Stimulated activated CD8-positive, alpha-beta memory T cell treated with anti-CD3 and anti-CD28 coated beads, Interleukin-2, amount 100 ng/mL, for 48 hours (primary cell): ENCODE measurements around the gene FGD6.
"Not testable (repeated sequence)": the region's sequence is repeated elsewhere in the genome, so short reads cannot be mapped to it uniquely, and the experiment has no call there.

Experiments
- DNase-seq, 2 donors: peaks; one replicate each; pipeline ENCODE4 v3.0.0-alpha.2; 2020; ENCODE audit warnings: low read depth in 2 of 2

FGD6 gene

DNA sequence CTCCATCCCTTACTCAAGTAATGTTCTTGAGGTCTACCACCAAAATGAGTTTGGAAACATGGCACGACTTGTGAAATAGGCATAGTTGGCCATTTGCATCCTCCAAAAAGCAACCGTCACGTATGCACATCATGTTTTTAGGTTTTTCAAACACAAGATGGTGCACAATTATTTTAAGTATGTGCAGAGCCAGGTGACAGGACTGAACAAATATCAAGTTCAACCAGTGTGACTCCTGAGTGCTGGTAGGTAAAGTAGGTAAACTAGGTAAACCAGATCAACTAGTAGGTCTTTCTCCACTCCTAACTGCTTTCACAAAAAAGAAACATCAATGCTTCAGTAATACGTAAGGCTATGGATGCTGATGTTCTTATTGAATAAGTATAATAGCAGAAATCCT is 39.1 kb downstream of the FGD6 start:
- DNase-seq: no peak

DNA sequence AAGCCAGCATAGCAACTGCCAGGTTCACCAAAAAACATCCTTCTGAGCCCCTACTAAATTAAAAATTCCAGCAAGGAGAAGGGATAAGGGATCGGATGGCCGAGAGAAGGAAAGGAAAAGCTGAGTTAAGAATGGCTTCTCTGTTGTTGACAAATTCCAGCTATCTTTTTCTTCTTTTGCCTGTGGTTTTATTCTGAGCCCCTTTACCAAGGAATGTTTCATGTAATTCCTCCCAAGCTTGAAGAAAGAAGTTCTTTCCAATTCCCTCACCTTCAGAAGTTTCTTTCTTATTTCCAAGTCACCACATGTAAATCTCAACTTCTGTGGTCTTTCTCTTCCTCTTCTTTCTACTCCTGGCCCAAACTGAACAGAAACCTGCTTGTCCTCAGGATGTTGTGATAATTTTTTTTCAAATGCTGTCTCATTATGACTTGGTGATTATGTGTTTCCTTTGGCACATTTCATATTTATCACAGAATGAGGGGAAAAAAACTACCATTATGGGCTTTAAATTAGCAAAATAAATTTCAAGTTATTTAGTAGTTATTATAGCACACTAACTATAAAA is 40.0 kb downstream of the FGD6 start:
- no peak for DNase-seq

DNA sequence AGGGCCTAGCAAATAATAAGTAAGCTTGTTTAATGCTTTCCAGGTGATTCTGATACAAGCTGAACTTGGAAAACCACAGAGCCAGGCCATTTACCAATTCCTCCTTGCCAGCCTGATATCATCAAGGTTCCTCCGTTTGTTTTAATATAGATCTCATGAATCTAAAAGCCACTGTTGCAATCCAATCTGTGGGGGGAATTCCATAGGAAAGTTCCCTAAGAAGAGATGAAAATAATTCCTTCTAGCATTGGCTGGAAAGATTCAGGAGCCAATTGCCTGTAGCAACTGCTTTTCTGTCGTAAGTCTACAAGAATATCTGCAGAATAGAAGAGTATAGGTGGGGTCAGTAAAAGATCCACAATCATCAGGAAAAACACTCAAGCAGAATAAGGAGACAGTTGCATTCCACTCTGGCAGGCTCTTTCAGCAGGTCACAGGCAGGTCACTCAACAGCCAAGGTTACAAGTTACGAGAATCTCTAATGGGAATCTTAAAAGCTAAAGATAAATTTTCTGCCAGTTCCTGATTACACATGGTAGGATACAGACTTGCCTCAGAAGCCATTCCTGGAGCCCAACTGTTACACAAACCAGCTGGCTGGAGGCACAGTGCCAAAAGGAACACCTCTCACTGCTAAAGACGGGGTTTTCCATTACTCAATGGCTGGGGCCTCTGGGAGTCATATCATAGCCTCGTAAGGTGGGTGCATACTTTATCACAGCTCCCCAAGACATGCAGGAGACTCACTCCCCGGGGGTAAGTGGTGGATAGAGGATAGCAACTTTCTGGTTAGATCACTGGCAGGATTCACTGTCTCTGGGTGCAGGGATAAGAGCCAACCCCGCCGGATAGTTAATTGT is 43.6 kb downstream of the FGD6 start:
- no peak for DNase-seq

DNA sequence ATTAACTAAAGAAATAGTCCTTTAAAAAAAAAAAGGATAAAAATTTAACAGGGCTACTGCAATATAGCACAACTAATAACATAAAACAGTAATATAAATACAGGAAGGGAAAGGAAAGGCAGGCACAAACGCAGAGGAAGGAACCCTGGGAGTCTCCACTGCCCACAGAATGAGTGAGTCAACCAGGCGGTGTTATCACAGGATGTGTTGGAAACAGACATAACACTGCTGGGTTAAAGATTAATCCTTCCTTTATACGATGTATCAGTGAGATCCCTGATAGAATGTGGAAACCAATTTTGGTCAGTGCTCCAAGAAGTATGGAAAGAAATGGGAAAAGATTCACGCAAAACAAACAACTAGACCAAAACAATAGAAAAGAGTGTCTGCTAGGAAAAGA is 47.9 kb downstream of the FGD6 start:
- no peak for DNase-seq

DNA sequence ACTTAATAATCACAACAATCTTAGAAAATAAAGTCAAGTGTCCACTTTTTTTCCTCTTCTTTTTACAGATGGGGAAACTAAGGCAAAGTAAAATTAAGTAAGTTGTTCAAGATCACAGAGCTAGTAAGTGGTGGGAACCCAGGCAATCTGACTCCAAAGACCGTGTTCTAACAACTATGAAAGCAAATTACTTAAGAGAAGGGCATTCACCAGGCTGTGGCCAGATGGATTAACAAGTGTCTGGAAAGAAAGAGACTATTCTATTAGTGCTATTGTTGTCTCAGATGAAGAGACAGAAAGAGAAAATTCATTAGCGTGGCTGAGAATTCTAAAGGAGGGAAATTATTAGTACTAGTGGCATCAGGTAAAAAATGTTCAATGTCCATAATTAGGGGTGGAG is 48.5 kb downstream of the FGD6 start:
- no peak for DNase-seq

DNA sequence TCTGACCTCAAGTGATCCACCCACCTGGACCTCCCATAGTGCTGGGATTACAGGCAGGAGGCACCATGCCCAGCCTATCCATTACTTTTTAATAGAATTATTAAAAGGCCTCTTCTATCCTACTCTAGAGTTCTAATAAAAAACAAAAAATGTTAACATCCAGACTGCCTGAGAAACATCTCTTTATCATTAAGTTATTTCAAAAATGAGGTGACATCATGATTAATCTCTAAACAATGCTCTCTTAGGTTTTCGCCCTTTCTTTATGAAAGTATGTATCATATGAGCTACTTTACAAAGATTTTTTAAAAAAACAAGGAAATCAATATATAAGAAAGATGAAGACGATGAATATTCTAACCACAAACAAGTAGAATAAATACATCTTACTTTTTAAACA is 52.6 kb downstream of the FGD6 start:
- DNase-seq: no peak

DNA sequence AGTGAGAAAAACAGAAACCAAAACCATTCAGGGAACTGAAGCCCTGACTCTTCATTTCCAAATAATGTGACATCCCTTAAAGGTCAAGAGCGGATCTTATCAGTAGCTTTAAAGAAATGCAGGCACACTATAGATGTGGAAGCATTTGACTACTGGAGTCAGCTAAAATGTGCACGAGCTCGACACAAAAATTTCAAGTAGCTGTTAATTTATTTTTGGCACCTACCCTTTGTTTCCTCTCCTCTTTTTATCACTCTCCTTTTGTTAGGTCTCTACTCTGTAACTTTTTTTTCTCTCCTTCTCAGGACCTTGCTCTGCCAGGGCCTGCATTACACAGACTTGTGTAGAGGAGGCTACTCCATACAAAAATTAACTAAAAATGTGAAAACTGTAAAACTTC is 58.3 kb downstream of the FGD6 start:
- no peak for DNase-seq

DNA sequence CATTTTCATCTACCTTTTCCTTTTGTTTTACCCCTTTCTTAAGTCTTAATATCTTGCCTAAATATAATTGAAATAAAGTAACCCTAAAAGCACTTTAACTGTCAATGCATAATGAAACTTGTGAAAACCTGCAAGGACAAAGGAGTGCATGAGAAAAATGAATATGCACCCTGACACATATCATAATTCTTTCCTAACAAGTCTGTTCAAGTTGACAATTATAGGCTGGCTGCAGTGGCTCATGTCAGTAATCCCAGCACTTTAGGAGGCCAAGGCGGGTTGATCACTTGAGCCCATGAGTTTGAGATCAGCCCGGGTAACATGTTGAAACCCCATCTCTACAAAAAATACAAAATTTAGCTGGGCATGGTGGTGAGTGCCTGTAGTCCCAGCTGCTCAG is 65.4 kb downstream of the FGD6 start:
- DNase-seq: no peak

DNA sequence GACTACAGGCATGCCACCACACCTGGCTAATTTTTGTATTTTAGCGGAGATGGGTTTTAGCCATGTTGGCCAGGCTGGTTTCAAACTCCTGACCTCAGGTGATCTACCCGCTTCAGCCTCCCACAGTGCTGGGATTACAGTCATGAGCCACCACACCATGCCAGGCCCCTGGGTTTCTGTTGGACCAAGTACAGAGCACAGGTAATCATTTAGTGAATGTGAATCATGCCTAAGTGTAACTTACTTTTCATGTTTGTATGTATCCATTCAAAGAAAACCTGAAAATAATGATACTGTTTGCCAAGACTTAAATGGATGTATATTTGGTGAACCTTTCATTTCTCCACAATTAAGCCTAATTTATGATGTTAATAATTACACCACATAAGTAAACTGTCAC is 65.9 kb downstream of the FGD6 start:
- DNase-seq: no peak

DNA sequence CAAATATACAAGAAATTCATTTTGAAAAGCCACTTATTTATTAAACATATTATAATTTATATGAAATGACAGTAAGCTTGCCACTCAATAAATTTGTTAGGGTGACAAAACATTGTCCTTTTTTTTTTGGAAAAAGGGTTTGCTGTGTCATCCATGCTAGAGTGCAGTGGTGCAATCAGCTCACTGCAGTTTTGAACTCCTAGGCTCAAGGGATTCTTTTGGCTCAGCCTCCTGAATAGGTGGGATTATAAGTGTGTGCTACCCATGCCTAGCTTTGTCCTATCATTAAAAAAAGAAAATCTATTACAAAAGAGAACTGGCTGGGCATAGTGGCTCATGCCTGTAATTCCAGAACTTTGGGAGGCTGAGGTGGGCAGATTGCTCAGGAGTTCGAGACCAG is 66.8 kb downstream of the FGD6 start:
- DNase-seq: no peak

DNA sequence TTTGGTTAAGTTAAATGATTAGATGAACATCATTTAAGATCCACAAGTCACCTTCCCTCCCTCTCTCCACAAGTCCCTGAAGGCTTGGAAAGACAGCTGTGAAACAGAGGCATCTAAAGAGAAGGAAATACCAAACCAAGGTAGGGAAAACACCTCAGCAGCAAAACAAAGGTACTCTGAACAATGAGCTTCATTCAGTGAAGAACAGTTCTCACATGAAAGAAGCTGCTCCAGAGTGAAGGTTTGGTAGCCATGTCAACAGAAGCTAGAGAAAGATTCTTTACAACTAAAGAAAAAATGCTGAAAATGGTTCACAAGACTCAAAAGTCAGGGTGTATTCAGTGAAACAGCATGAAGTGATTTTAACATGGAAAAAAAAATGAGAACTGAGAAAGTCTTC is 69.4 kb downstream of the FGD6 start:
- no peak for DNase-seq

DNA sequence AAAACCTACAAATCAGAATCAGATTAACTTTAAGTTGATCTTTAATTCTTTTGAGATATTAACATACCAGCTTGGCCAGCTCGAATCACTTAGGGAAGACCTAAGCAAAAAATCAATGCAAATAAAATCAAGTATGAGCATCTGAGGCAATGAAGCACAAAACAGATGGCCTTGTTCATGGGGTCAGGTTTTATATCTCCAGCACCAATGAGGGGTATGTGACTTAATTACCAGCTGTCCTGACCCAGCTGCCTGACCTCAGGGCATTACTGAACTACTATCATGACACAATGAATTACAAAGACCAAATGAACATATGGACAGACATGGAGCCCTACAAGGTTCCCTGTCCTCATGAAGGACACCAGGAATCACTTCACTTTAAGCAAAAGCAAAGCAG is 70.5 kb downstream of the FGD6 start:
- DNase-seq: no peak

DNA sequence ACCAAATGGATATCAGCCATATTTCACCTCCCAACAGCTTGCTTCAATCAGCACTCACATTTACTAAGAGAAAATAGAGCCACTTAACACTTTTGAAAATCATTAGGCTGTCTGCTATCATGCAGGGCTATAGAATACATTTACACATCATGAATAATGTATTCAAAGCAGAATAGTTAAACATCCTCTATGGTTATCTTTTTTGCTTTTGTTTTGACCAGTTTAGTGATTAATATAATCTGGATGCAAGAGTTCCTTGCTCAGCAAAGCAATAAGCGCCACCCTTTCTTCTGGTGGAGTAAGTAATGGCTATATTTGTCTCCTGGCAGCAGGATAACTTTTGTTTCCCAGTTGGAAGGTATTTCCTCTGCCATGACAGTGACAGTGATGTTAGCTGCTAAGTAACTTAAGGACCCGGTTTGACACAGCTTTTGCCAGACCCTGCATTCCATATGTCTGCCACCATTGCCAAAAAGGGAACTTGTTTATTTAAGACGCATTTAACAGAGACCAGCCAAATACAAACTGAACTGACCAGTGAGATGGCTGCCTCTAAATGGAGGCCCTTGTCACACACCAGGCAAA is 73.6 kb downstream of the FGD6 start:
- DNase-seq: no peak

DNA sequence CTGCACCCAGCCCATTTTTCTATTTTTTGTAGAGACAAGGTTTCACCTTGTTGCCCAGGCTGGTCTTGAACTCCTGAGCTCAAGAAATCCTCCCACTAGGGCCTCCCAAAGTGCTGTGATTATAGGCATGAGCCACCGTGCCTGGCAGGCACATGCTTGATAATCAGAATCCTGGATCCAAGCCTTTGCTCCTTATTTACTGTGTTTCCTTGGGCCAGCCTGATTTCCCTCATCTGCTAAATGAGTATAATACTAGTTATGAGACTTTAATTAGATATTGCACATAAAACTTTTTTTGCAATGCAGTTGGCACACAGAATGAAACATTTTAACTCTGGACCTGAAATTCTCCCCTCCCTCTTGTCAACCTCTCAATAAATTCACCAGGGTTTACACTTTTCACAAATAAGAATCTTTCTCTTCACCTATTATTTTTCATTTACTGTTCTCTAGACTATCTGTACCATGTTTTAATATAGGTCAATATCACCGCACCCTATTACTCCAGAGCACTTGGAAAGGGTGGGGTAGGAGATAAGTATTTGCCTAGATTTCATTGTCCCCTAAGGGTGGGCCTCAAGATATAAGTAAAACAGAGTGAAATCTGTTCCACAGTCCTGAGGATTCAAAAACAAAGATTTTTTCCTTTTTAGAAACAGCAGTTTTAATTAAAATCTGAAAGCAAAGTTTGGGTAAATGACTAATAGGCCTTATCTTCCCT is 74.7 kb downstream of the FGD6 start:
- DNase-seq: no peak

DNA sequence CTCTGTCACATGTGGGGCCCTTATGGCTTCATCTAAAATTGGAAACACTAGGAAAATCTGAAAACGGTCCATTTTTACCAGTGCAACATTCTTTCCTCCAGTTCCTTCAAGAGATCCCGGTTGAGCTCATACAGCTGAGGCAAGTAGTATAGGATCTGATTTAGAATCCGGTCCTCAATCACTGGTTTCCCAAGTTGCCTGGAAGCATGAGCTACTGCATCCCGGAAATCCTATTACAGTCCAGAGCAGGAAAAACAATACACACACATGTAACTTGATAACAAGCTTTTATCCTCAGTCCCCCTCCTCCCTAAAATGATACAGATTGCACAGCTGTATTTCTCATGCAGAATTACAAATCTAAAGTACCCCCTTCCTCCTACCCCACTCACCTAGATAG is 76.0 kb downstream of the FGD6 start:
- DNase-seq: no peak

DNA sequence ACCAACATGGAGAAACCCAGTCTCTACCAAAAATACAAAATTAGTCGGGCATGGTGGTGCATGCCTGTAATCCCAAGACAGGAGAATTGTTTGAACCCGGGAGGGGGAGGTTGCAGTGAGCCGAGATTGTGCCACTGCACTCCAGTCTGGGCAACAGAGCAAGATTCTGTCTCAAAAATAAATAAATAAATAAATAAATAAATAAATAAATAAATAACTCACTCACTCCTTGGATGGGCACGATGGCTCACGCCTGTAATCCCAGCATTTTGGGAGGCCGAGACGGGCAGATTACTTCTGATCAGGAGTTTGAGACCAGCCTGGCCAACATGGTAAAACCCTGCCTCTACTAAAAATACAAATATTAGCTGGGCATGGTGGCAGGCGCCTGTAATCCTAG is 79.2 kb downstream of the FGD6 start:
- not testable (repeated sequence) for DNase-seq

DNA sequence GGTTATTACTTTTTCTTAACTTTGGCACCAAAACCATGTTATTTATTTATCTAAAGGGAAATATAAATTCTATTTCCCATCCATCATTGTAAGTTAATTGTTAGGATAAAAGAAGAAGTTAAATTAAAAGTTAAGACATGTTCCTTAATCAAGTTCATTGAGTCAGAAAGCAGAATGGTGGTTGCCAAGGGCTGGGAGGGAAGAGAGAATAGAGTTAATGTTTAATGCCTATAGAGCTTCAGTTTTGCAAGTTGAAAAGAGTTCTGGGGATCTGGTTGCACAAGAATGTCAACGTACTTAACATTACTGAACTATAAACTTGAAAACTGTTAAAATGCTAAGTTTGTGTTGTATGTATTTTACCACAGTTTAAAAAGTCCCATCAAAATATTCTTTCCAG is 80.7 kb downstream of the FGD6 start:
- no peak for DNase-seq

DNA sequence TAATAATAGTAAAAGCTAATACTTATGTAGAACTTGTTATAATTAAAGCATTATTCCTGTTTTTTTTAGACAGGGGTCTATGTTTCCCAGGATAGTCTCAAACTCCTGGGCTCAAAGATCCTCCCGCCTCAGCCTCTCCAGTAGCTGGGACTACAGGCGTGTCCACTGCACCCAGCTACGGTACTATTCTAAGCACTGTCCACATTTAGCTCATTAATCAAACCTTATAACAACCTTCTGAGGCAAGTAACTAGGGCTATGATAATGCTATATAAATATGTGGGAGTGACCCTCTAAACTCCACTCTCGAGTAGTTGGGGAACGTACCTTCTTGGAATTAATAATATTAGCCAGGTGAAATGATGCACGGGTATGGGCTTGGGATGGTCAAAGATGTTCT is 83.2 kb downstream of the FGD6 start:
- no peak for DNase-seq

DNA sequence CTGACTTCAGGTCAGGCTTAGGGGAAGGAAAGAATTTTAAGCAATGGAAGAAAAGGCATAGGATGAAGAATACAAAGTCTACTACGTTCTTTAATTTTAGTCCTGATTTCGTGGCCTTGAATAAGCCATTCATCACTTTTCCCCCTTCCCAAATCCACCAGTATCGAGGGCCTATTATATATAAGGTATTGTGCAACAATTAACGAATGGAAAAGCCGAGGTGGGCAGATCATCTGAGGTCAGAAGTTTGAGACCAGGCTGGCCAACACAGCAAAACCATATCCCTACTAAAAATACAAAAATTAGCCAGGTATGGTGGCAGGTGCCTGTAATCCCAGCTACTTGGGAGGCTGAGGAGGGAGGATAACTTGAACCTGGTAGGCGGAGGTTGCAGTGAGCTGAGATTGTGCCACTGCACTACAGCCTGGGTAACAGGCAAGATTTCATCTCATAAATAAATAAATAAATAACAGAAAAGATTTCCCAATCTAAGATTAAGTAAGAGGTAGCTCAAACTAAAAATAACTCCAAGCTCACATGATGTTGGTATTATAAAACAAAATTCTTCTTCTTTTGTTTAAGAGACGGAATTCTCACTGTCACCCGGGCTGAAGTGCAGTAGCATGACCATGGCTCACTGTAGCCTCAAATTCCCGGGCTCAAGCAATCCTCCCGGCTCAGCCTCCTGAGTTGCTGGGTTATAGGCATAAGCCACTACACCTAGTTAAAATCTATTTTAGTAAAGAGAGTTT is 85.5 kb downstream of the FGD6 start:
- DNase-seq: no peak

DNA sequence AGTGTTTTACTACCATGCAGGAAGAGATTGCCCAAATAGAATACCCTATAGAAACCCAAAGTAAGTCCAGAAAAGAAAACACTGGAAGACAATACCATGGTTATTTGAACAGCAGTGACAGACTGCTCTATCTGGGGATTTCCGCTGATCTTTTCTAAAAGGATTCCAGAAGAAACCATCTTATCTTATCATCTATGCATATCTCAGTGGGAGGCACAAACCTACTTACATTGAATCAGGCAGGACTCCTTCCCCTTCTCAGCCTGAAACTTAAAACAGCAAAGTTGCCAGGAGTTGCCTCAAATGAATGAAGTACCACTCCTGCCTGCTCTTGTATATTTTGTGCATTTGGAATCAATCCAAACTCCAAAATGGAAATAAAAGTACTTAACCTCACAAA is 87.2 kb downstream of the FGD6 start:
- no peak for DNase-seq

DNA sequence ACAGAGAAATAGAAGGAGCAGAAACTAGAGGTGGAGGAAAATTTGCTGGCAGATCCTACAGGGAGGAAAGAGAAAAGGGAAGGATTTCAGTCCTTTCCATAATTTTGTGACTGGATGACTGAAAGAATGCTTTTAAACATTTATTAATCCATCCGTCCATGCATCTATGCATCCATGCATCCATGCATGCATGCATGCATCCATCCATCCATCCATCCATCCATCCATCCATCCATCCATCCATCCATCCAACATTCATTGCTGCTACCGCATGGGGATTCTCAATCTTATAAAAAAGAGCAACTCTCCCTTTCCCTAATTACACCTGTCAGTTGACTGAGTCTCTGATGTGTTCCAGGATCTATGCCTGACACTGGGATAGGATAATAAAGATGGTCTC is 88.2 kb downstream of the FGD6 start:
- no peak for DNase-seq

DNA sequence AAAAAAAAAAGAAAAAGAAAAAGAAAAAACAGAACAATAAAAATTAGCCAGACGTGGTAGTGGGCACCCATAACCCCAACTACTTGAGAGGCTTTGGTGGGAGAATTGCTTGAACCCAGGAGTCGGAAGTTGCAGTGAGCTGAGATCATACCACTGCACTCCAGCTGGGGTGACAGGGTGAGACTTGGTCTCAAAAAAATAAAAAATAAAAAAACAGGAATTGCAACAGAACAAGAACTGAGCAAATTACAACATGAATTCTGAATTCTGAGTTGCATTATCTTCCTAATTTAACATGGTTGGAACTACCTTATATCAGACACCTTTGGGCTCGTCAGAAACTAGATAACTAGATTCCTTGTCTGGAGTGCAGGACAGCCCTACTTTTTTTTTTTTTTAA is 90.5 kb downstream of the FGD6 start:
- no peak for DNase-seq
